HFF-Myc (cell line): Measurements from ENCODE around the gene IL21.

ENCODE experiments used
- DNase-seq: peaks from one replicate; pipeline ENCODE4 v3.0.0-alpha.2; 2011; ENCODE audit warnings: low read depth; ENCODE audit errors: extremely low read depth
- H3K4me3 ChIP-seq: replicated peaks from 2 replicates; pipeline ENCODE4 v1.5.1; 2011; ENCODE audit warnings: low read depth, mild to moderate bottlenecking, control low read depth, low read length
- CTCF ChIP-seq: IDR thresholded peaks from 2 replicates; pipeline ENCODE4 v1.5.1; 2012; ENCODE audit warnings: mild to moderate bottlenecking, low read depth, low read length, control low read depth; ENCODE audit errors: missing control alignments

IL21 gene

GRCh38 chr4:122619611-122620010 is 1.3 kb downstream of the IL21 start:
- no peak for DNase-seq
- TF ChIP-seq CTCF, result no peak

GRCh38 chr4:122617597-122618593 is 3.0 kb downstream of the IL21 start:
- TF ChIP-seq CTCF, result no peak
- H3K4me3 ChIP-seq, result no peak overlapping the region
- no peak for DNase-seq

More at GRCh38 chr4:122619611-122620010, 1.3 kb downstream of the IL21 start:
- H3K4me3 ChIP-seq, result no peak overlapping the region

GRCh38 chr4:122616915-122617596 is 3.8 kb downstream of the IL21 start:
- H3K4me3 ChIP-seq, result no peak overlapping the region
- no peak for DNase-seq
- no peak for TF ChIP-seq CTCF

- no peak for DNase-seq
- TF ChIP-seq CTCF, result no peak
- H3K4me3 ChIP-seq, result no peak overlapping the region
Measured at GRCh38 chr4:122614621-122615020, 6.2 kb downstream of the IL21 start.

- DNase-seq, result no peak
- no peak overlapping the region for H3K4me3 ChIP-seq
- no peak for TF ChIP-seq CTCF
Measured at GRCh38 chr4:122612540-122612939, 8.3 kb downstream of the IL21 start.

- DNase-seq, result no peak
- no peak for TF ChIP-seq CTCF
- no peak overlapping the region for H3K4me3 ChIP-seq
Measured at GRCh38 chr4:122606364-122607043, 14.4 kb downstream of the IL21 start.
